Choroid plexus epithelial cell (primary cell): Measurements from ENCODE around the gene PHLPP1.
A peak's percentile ranks its signal among the peaks of the same experiment; 100 is the strongest.

ENCODE experiments used
- DNase-seq: peaks from one replicate; pipeline ENCODE4 v3.0.0-alpha.2; 2010; ENCODE audit warnings: low read depth
- H3K4me3 ChIP-seq: 2 replicates; pipeline ENCODE4 v1.5.1; 2011; ENCODE audit warnings: low read depth, mild to moderate bottlenecking, control low read depth, low read length, moderate library complexity
- CTCF ChIP-seq: conservative IDR thresholded peaks from 2 replicates; pipeline ENCODE4 v1.5.1; 2011; ENCODE audit warnings: low read depth, mild to moderate bottlenecking, control low read depth, inconsistent platforms, low read length, moderate library complexity

PHLPP1 gene

GRCh38 chr18:62974388-62974787, 259.0 kb downstream of the PHLPP1 start:
- DNase-seq: no peak
- no peak for TF ChIP-seq CTCF
- no peak overlapping the region for H3K4me3 ChIP-seq

- no peak overlapping the region for H3K4me3 ChIP-seq
- no peak for DNase-seq
- no peak for TF ChIP-seq CTCF
Measured at GRCh38 chr18:62974928-62975675, 259.8 kb downstream of the PHLPP1 start.

GRCh38 chr18:62975785-62976184, 260.4 kb downstream of the PHLPP1 start:
- no peak for DNase-seq
- TF ChIP-seq CTCF: no peak

GRCh38 chr18:62976227-62976626, 260.9 kb downstream of the PHLPP1 start:
- TF ChIP-seq CTCF: no peak
- DNase-seq: no peak
- H3K4me3 ChIP-seq: no peak overlapping the region

More at GRCh38 chr18:62975785-62976184, 260.4 kb downstream of the PHLPP1 start:
- no peak overlapping the region for H3K4me3 ChIP-seq

GRCh38 chr18:62977512-62977911, 262.2 kb downstream of the PHLPP1 start:
- no peak overlapping the region for H3K4me3 ChIP-seq
- no peak for TF ChIP-seq CTCF
- DNase-seq: peak; percentile 29

GRCh38 chr18:62978251-62979049, 263.1 kb downstream of the PHLPP1 start:
- H3K4me3 ChIP-seq: no peak overlapping the region
- TF ChIP-seq CTCF: no peak
- no peak for DNase-seq
